Body of pancreas (tissue), 4 donors: Measurements from ENCODE around the gene PDCD2L.

Source experiments
- CTCF ChIP-seq, 7 experiments: fragments of 450-650 bp in 4 of 7; fragments of 200-600 bp in 3 of 7; sonication (generic) in 3 of 7; IDR thresholded peaks; one replicate each; pipeline ENCODE4 v1.5.1; 2016 to 2019; ENCODE audit warnings: antibody characterized with exemption in 7 of 7
- POLR2A ChIP-seq, 3 donors: fragments of 450-650 bp; IDR thresholded peaks; one replicate each; pipeline ENCODE4 v1.6.1; 2016; ENCODE audit warnings: antibody characterized with exemption in 3 of 3, mild to moderate bottlenecking in 2 of 3

DNA sequence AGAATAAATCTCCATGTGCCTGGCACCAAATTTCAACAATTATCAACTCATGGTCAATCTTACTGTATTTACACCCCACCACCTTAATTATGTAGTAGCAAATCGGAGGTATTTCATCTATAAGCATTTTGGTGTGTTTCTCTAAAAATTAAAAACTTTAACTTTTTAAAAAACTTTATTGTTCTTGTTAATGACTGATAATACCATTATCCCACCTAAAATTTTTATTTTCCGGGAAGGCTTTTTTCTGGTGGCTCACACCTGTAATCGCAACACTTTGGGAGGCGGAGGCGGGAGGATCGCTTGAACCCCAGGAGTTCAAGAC, 453 bp upstream of the PDCD2L start:
- TF ChIP-seq CTCF (IDR thresholded peaks at IDR 0.05) (no peak), POLR2A (IDR thresholded peaks at IDR 0.05) (no peak)
